Measurements from ENCODE around the gene SPNS2.
"Not testable (repeated sequence)": the region's sequence is repeated elsewhere in the genome, so short reads cannot be mapped to it uniquely, and the experiment has no call there.

SPNS2 gene

DNA sequence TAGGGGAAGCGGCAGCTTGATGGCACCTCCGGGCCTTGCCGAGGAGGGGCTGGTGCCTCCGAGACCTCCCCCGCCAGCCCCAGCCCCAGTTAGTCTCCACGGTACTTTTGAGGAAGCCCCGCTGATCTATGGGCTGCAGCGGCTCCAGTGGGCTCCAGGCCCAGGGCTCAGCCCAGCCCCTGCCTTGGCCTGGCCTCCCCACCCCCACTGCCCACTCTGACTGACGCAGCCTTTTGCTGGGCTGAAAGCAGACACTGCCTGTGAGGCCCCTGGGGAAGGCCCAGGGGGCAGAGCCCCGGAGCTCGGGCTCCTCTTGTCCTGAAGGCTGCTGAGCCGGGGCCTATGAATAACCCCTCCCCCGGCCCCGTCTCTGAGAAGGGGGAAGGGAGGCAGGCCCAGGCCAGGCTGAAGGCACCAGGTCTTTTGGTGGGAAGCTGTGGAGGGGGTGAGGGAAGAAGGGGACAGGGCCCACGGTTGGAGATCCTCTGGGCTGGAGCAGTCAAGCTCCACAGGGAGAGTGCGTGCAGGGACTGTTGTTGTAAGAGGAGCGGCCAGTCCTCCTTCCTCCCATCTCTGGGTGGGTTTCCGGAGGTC, 78.1 kb downstream of the SPNS2 start:
- DNase-seq: no peak

DNA sequence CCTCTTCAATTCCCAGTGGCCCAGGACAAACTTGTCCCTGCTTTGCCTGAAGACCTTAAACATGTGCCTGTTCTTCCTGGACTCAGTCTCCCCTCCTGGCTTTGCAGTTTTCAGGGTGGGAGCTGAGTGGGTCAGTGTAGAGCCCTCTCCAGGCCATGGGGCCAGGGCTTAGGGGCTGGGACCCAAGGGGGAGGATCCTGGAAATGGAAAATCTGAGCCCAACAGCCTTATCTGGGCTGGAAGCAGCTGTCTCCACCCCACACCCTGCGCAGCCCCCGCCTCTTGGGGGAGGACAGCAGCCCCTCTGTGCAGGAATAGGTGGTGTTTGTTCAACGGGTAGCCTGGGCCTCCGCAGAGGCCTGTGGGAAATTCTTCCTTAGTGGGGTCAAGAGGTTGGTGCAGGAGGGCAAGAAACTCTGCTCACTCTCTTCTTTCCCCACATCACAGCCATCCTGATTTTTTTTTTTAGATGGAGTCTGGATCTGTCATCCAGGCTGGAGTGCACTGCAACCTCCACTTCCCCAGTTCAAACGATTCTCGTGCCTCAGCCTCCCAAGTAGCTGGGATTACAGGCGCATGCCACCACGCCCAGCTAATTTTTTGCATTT, 78.8 kb downstream of the SPNS2 start:
- DNase-seq: no peak

DNA sequence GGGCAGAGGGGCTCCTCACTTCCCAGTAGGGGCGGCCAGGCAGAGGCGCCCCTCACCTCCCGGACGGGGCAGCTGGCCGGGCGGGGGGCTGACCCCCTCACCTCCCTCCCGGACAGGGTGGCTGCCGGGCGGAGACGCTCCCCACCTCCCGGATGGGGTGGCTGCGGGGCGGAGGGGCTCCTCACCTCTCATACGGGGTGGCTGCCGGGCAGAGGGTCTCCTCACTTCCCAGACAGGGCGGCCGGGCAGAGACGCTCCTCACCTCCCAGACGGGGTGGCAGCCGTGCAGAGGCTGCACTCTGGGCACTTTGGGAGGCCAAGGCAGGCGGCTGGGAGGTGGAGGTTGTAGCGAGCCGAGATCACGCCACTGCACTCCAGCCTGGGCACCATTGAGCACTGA, 79.7 kb downstream of the SPNS2 start:
- DNase-seq: not testable (repeated sequence)

DNA sequence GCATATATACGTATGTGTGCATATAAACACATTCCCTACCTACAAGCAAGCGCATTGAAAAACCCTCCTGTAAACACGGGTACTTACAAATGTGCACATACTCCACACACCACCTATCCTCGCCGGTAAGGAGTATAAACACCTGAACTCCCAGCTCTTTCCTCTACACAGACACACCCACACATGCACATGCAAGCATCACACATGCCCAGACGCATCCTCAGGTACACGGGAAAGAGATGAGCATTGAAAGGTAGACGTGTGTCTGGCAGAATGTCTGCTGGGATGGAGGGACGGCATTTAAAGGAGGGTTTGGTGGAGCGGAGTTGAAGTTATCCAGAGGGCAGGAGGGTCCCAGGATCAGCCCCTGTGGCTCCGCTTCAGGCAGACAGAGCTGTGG, 81.0 kb downstream of the SPNS2 start:
- no peak for DNase-seq

DNA sequence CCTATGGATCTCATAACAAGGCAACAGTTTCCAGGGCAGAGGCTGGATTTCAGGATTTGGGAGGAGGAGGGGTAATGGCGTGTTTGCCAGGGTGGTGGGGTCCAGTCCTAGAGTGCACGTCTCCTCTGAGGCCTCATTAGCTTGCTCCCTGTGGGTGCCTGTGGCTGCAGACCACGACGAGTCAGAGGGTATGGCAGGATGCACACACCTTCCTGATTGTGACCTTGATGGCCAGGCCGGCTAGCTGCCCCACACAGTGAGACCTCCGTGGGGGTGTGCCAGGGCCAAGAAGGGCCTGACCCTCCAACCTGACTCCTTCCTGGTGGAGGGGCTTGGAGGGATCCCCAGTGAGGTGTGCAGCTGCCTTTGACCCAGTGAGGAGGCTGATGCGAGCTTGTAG, 81.6 kb downstream of the SPNS2 start:
- DNase-seq: no peak

DNA sequence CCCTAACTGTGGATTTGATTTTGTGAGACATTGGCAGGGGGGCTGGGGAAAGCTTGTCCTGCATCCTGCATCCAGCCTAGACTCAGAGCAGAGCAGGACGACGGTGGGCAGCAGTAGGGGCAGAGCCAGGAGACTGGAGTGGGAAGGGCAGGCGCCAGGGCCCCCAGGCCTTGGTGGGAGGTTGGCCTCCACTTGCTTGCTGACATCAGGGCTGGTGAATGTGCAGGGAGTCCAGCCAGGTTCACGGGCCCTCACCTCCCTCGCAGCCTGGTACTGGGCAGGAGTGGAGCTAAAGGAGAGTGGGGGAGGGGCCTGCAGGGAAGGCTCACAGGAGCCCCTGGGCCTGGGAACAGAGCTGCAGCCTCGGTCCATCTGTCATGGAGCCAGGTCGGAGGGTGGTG, 83.4 kb downstream of the SPNS2 start:
- no peak for DNase-seq

DNA sequence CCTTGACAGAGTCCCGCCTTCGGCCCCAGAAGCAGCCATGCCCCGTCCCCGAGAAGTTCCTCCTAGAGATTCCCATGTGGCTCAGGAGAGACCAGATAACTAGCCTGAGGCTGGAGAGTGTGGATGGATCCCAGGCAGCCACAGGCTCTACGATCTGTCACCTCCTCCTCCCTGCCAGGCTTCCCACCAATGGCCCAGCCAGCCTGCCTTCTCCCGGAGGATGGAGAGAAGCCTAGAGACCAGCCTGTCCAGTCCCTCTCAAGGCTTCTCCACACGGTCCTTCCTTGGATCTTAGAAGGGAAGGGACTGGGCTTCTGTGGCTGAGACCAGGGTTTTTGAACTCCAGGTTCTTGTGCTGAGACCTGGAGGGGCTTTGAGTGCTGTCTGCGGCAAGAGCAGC, 84.0 kb downstream of the SPNS2 start:
- no peak for DNase-seq

DNA sequence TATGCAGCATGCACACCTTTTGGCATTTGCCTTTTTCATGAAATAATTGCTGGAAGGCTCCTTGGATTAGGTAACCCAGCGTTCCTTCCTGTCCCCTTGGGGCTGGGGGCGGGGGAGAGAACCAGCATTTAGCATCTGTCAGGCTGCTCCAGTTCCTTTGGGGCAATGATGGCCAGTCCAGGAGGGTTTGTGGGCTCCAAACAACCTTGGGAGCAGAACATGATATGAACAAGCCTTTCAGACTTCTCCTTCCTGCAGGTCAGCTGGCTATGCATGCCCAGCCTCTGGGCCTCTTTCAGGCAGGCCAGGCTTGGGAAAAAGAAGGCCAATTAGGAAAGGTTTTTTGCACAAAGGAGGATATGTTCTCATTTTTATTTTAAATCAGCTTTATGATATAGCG, 84.5 kb downstream of the SPNS2 start:
- no peak for DNase-seq

DNA sequence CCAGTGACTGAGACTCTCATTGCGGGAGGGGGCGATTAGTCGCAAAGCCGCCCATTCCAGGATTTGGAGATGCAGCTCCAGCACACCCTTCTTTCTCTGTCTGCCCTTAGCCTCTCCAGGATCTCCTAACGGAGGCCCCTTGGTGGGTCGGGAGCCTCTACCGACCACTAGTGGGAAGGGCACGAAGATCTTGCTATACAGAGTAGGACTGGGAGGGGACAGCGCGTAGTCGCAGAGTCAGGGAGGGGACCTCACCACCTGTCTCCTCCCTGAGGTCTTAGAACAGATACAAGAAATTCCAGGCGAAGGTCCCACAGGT, 85.1 kb downstream of the SPNS2 start:
- DNase-seq: no peak

DNA sequence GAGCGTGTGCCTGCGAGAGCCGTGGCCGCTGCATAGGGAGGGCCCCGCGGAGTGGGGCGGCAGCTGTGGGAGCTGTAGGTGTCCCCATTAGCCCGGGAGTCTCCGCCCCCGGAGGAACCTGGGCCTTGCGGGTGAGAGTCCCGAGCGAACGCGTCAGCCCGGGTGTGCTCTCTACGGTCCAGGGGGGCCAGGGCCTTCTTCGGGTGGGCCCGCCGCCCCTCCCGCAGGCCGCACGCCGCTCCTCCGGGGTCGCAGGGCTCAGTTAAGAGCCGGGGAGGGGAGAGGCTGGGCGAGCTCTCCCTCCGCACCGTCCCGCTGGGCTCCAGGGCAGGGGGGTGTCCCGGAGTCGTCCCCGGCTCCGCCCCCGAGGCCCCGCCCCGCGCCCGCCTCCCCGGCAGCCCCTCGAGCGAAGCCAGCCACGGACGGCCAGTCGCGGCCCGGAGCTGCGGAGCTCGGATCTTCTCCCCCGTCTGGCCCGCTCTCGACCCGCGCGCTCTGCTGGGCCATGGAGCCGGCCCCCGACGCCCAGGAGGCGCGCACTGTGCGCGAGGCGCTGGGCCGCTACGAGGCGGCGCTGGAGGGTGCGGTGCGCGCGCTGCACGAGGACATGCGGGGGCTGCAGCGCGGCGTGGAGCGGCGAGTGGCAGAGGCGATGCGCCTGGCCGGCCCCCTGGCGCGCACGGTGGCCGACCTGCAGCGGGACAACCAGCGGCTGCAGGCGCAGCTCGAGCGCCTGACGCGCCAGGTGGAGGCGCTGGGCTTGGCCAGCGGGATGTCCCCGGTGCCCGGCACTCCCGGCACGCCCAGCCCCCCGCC, 85.6 kb downstream of the SPNS2 start, which contains the start of gene SMTNL2:
TSS of gene SMTNL2 (plus strand) at position 429 of the 816 bp plus-strand sequence. CDS start at position 506, 77 bp downstream.
- DNase-seq: no peak

DNA sequence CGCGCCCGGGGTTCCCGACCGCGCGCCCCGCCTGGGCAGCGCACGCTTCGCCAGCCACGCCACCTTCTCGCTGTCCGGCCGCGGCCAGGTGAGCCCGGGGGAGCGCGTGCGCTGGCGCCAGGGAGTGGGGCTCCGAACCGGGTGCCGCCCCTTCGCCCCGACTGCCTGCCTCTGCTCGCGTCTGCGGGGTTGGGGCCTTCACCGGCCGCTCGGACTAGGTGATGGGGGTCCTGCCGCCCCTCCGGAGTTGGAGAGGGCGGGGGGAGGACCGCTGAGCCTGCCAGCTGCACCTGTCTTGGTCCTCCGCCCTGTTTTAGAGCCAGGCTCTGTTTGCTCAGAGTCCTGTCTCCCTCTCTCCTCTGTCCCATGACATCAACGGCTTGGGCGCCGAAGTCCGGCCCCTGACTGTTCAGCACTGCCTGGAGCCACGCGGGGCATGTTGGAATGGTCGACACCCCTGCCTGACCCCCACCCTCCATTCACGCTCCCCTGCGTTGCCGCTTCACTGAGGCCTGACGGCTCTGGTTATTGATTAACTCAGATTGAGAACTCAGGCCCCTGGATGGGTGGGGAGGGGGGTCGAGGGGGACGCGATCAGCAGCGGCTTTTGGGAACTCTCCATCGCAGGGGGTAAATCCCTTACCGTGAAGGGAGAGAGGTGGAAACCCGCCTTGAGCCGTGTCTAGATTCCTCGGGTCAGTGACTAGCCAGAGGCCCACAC, 86.4 kb downstream of the SPNS2 start:
- DNase-seq: no peak

DNA sequence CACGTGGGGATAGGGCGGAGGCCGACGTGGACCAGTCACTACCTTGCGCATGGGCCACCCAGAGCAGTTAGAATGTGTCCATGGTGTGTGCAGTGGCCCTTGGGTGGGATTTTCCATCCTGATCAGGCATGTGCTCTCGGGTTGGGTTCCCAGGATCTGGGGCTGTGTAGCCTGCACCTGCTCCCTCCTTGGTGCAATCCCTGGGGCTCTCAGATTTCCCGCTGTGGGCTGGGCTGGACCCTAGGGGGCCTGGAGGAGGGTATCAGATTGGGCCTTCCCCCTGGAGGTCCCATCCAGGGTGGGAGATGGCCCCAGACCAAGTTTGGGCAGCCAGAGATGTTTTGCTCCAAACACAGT, 86.9 kb downstream of the SPNS2 start:
- DNase-seq: no peak

DNA sequence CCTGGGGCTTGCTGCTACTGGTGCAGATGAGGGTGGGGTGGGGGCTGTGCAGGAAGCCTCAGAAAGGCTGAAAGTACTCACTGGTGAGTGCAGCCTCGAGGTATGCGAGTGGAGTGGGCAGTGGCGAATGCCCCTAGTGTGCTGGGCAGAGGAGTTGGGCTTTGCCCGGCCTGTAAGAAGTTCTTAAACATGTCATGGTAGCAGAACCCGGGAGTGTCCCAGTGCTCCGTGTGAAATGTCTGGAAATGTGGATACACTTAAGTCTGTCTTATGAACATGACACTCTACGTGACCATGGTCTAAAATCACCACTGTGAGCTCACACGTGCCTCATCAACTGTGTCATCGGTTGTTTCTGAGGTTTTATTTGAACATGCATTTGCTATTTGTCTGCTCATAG, 87.4 kb downstream of the SPNS2 start:
- DNase-seq: no peak

DNA sequence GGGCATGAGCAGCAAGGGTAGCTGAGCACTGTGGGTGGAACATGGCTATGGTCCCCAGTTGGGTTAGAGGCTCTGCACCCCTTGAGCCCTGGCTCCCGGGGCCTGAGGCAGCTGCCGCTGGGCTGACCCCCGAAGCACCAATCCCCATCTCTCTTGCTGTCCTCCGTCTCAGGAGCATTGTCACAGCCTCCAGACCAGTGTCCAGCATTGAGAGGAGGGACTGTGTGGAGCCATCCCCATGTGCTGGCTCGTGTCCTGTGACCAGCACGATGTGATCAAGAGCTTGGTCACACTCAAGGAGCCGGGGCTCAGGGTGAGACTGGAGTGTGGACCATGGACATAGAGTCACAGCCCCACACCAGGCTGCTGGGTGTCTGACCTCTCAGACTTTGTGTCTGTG, 88.5 kb downstream of the SPNS2 start:
- no peak for DNase-seq

DNA sequence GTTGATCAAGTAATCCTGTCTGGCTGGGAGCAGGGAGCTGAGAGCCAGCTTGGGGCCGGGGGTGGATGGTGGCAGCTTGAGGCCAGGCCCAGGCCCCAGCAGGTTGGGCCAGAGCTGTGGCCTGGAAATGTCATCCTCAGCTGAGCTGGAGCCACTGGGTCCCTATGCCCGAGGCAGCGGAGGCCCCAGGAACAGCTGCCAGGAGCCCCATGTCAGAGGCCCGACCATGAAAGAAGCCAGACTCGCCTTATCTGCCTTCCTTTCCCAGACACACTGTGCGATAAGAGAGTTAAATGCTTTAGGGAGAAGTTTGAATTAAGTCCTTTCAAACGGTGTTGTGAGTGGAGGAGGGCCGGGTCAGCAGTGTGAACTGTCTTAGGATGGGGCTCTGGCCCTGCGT, 89.1 kb downstream of the SPNS2 start:
- no peak for DNase-seq

DNA sequence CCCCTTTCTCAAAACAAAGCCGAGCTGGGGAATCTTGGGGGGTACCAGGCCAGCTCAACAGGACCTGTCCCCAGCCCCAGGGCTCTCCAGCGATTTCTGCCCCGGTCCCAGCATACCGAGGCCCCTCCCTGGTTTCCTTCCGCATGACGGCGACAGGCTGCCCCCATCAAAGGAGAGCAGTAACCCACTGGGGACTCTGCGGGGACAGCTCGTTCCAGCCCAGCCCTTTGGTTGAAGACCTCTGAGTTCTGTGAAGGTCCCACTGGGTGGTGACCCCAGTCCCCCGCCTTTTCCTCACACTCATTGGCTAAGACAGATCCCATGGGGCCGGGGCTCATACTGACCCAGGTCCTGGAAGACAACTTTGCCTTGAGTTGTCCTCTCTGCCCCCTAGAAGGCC, 89.7 kb downstream of the SPNS2 start:
- DNase-seq: no peak

Data from HCEC 1CT (cell line).